Stimulated activated CD8-positive, alpha-beta memory T cell treated with anti-CD3 and anti-CD28 coated beads, Interleukin-15, amount 100 ng/mL, for 1 hour (primary cell): ENCODE measurements around the gene SLC25A44.

Source experiments
- DNase-seq: peaks from one replicate; pipeline ENCODE4 v3.0.0-alpha.2; 2020; ENCODE audit warnings: low read depth

SLC25A44 gene

GRCh38 chr1:156241311-156241811 is 47.5 kb downstream of the SLC25A44 start:
- DNase-seq, result no peak

GRCh38 chr1:156241926-156242325 is 48.0 kb downstream of the SLC25A44 start, which contains the start of gene BGLAP:
TSS of gene BGLAP (plus strand) at chr1:156242184. CDS start at chr1:156242232, 48 bp downstream.
- no peak for DNase-seq

GRCh38 chr1:156242738-156243137 is 48.8 kb downstream of the SLC25A44 start:
- no peak for DNase-seq

GRCh38 chr1:156244126-156244525 is 50.2 kb downstream of the SLC25A44 start:
- DNase-seq, result no peak

GRCh38 chr1:156244712-156245111 is 50.8 kb downstream of the SLC25A44 start:
- DNase-seq, result no peak

GRCh38 chr1:156245451-156246232 is 51.7 kb downstream of the SLC25A44 start:
- DNase-seq, result no peak

- DNase-seq, result no peak
Measured at GRCh38 chr1:156246241-156246780, 52.4 kb downstream of the SLC25A44 start.

- no peak for DNase-seq
Measured at GRCh38 chr1:156246781-156247459, 53.0 kb downstream of the SLC25A44 start.

GRCh38 chr1:156247460-156248322 is 53.8 kb downstream of the SLC25A44 start, which contains the start of gene PAQR6:
TSS of gene PAQR6 (minus strand) at chr1:156248056. CDS start at chr1:156246731, 1,325 bp downstream.
- DNase-seq, result no peak

- DNase-seq, result no peak
Measured at GRCh38 chr1:156248323-156248683, 54.4 kb downstream of the SLC25A44 start.

- no peak for DNase-seq
Measured at GRCh38 chr1:156249593-156249992, 55.7 kb downstream of the SLC25A44 start.

- no peak for DNase-seq
Measured at GRCh38 chr1:156251527-156251926, 57.6 kb downstream of the SLC25A44 start.

GRCh38 chr1:156253634-156254033 is 59.7 kb downstream of the SLC25A44 start:
- no peak for DNase-seq

- DNase-seq, result no peak
Measured at GRCh38 chr1:156257711-156258110, 63.8 kb downstream of the SLC25A44 start.

- DNase-seq, result no peak
Measured at GRCh38 chr1:156258859-156259258, 65.0 kb downstream of the SLC25A44 start.

GRCh38 chr1:156259805-156260204 is 65.9 kb downstream of the SLC25A44 start:
- no peak for DNase-seq

- no peak for DNase-seq
Measured at GRCh38 chr1:156260896-156261295, 67.0 kb downstream of the SLC25A44 start.
